Measurements from ENCODE around the gene NUDT17. TPM values are rescaled to one million over a fixed set of nuclear protein-coding genes. Genes with fewer than 3 reads are reported as not detected.

The NUDT17 gene
- polyA plus RNA-seq, 1 donor (not counting 4 experiments of a cell fraction or from before 2014, with no cell fraction given), result 1.3 TPM

DNA sequence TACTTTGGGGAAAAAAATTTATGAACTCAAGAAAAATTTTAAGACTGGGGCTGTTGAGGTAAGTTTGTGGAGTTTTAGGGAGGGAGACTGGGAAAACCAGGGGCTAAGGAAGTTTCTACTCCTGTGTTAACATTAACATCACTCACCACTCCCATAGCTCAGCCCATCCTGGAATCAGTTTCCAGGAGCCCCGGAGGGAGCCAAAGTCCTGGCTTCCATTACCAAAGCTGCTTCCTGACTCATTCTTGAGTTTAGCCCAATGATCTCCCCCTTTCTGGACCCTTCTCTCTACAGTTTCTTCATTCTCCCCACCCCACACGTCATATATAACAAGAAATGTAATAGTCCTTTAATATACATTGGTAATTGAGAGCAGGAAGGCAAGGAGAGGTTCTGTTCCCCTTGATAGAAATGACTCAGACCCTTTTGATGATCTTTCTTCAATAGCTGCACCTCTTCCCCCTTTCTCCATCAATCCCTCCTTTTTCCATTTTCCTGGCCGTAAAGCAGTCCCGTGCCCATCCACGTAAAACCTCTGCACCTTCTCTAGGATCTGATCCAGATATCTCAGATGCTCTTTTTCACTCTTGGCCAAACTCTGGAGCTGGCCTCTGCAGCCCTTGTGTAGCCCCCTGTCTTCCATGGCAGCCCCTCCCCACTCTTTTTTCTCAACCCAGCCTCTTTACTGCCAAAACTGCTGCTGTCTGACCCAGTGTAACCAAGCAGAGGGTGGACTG lies 18.0 kb downstream of the NUDT17 start:
- no peak for FAIRE-seq
- Histone ChIP-seq H3K27ac (ENCODE audit: control insufficient read depth, insufficient read depth, low read length) (no peak overlapping the region), H3K27me3 (ENCODE audit: control insufficient read depth, extremely low read depth, insufficient read depth, low read length) (peaks cover 11% of the 10 kb centered on the region), H3K36me3 (ENCODE audit: control insufficient read depth in 2 of 2, extremely low read depth in 1 of 2, insufficient read depth in 2 of 2, low read length in 2 of 2) (no peaks in the 10 kb centered on the region), H3K4me2 (ENCODE audit: control insufficient read depth, extremely low read depth, insufficient read depth, low read depth, low read length) (no peak overlapping the region), H3K9ac (ENCODE audit: control insufficient read depth, extremely low read depth, insufficient read depth, low read length) (no peak overlapping the region), H3K79me2 (ENCODE audit: control insufficient read depth, insufficient read depth, low read length) (peaks cover under 1% of the 10 kb centered on the region), H3K9me3 (ENCODE audit: control insufficient read depth, low read depth, low read length) (no peaks in the 10 kb centered on the region), H4K20me1 (ENCODE audit: control insufficient read depth, extremely low read depth, insufficient read depth, low read length) (no peaks in the 10 kb centered on the region), H2AFZ (ENCODE audit: control insufficient read depth, low read length) (no peak overlapping the region), H3K4me1 (ENCODE audit: control insufficient read depth, extremely low read depth, insufficient read depth, low read length) (peaks cover 5% of the 10 kb centered on the region), H3K4me3 (ENCODE audit: control insufficient read depth in 2 of 3, extremely low read depth in 1 of 3, insufficient read depth in 2 of 3, low read depth in 1 of 3, low read length in 3 of 3) (no peak overlapping the region), H3K9me1 (ENCODE audit: control insufficient read depth, extremely low read depth, insufficient read depth, low read length) (no peaks in the 10 kb centered on the region)
- dilution Hi-C loops (cut with MboI; ENCODE audit: extremely low pct_ligation_motif_present, low sequenced_read_pairs), result no loop called here
- TF ChIP-seq, protein P1, sequence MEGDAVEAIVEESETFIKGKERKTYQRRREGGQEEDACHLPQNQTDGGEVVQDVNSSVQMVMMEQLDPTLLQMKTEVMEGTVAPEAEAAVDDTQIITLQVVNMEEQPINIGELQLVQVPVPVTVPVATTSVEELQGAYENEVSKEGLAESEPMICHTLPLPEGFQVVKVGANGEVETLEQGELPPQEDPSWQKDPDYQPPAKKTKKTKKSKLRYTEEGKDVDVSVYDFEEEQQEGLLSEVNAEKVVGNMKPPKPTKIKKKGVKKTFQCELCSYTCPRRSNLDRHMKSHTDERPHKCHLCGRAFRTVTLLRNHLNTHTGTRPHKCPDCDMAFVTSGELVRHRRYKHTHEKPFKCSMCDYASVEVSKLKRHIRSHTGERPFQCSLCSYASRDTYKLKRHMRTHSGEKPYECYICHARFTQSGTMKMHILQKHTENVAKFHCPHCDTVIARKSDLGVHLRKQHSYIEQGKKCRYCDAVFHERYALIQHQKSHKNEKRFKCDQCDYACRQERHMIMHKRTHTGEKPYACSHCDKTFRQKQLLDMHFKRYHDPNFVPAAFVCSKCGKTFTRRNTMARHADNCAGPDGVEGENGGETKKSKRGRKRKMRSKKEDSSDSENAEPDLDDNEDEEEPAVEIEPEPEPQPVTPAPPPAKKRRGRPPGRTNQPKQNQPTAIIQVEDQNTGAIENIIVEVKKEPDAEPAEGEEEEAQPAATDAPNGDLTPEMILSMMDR (optimal IDR thresholded peaks at IDR 0.05 in 1 of 3, IDR thresholded peaks at IDR 0.05 in 1 of 3, conservative IDR thresholded peaks at IDR 0.05 in 1 of 3; ENCODE audit: extremely low read depth in 1 of 3, insufficient read depth in 2 of 3, low read length in 3 of 3), result no peak
- no peak for TF ChIP-seq EZH2 (IDR thresholded peaks at IDR 0.05; ENCODE audit: low read length)
- no peak for DNase-seq (ENCODE audit: low read depth, low spot score)

- TF ChIP-seq, protein P1 (optimal IDR thresholded peaks at IDR 0.05 in 1 of 3, IDR thresholded peaks at IDR 0.05 in 1 of 3, conservative IDR thresholded peaks at IDR 0.05 in 1 of 3; ENCODE audit: extremely low read depth in 1 of 3, insufficient read depth in 2 of 3, low read length in 3 of 3), result no peak
- TF ChIP-seq EZH2 (IDR thresholded peaks at IDR 0.05; ENCODE audit: low read length), result no peak
- Histone ChIP-seq H3K9ac (ENCODE audit: control insufficient read depth, extremely low read depth, insufficient read depth, low read length) (no peak overlapping the region), H3K27me3 (ENCODE audit: control insufficient read depth, extremely low read depth, insufficient read depth, low read length) (peaks cover 21% of the 10 kb centered on the region), H3K4me1 (ENCODE audit: control insufficient read depth, extremely low read depth, insufficient read depth, low read length) (peaks cover 10% of the 10 kb centered on the region), H3K4me3 (ENCODE audit: control insufficient read depth in 2 of 3, extremely low read depth in 1 of 3, insufficient read depth in 2 of 3, low read depth in 1 of 3, low read length in 3 of 3) (no peak overlapping the region), H3K9me3 (ENCODE audit: control insufficient read depth, low read depth, low read length) (no peaks in the 10 kb centered on the region), H3K27ac (ENCODE audit: control insufficient read depth, insufficient read depth, low read length) (no peak overlapping the region), H3K4me2 (ENCODE audit: control insufficient read depth, extremely low read depth, insufficient read depth, low read depth, low read length) (no peak overlapping the region), H2AFZ (ENCODE audit: control insufficient read depth, low read length) (no peak overlapping the region), H4K20me1 (ENCODE audit: control insufficient read depth, extremely low read depth, insufficient read depth, low read length) (no peaks in the 10 kb centered on the region), H3K79me2 (ENCODE audit: control insufficient read depth, insufficient read depth, low read length) (no peaks in the 10 kb centered on the region), H3K9me1 (ENCODE audit: control insufficient read depth, extremely low read depth, insufficient read depth, low read length) (no peaks in the 10 kb centered on the region), H3K36me3 (ENCODE audit: control insufficient read depth in 2 of 2, extremely low read depth in 1 of 2, insufficient read depth in 2 of 2, low read length in 2 of 2) (no peaks in the 10 kb centered on the region)
- FAIRE-seq (no peak), DNase-seq (ENCODE audit: low read depth, low spot score) (no peak)
- dilution Hi-C loops (cut with MboI; ENCODE audit: extremely low pct_ligation_motif_present, low sequenced_read_pairs), result no loop called here
Measured at GRCh38 chr1:145868232-145868631, 22.8 kb downstream of the NUDT17 start.
